Testis (tissue), 2 donors: ENCODE results near the gene COPS7A.

Experiments used
- CTCF ChIP-seq, 3 experiments: fragments of 450-650 bp in 2 of 3; fragments of 200-600 bp in 1 of 3; sonication (generic) in 1 of 3; IDR thresholded peaks; one replicate each; pipeline ENCODE4 v1.5.1; 2016 to 2019; ENCODE audit warnings: antibody characterized with exemption in 3 of 3, mild to moderate bottlenecking in 2 of 3, moderate library complexity in 1 of 3
- POLR2A ChIP-seq: fragments of 450-650 bp; IDR thresholded peaks from one replicate; pipeline ENCODE4 v1.6.1; 2017; ENCODE audit warnings: antibody characterized with exemption, mild to moderate bottlenecking, moderate library complexity

- TF ChIP-seq CTCF (IDR thresholded peaks at IDR 0.05) (no peak), POLR2A (no peak)
These were observed 40.4 kb downstream of the COPS7A start for GRCh38 chr12:6764011-6764828.
